ENCODE measurements around the gene YAP1.

Gene YAP1

GRCh38 chr11:102109896-102110760 is at the start of gene YAP1:
TSS of gene YAP1 (plus strand) at chr11:102110447. CDS start at chr11:102110849, 402 bp downstream.
- DNase-seq (ENCODE audit: low read depth), result peak; percentile 98

DNA sequence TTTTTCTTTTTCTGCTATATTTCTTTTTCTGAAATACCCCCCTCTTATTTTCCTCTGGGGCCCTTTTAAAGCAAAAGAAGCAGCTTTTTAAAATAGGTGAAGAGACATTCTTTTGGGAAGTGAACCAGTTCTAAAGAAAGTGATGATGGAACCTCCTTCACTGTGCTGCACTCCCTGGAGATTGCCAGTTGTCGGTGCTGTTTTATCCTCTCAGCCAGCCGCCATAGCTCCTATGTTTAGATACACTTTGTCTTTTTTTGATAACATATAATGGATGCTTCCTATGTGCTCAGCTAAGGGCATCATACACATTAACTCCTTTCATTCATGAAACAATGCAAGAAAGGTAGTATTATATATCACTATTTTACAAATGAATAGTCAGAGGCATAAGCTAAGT is 49.0 kb upstream of the YAP1 start:
- DNase-seq (ENCODE audit: low read depth), result no peak

DNA sequence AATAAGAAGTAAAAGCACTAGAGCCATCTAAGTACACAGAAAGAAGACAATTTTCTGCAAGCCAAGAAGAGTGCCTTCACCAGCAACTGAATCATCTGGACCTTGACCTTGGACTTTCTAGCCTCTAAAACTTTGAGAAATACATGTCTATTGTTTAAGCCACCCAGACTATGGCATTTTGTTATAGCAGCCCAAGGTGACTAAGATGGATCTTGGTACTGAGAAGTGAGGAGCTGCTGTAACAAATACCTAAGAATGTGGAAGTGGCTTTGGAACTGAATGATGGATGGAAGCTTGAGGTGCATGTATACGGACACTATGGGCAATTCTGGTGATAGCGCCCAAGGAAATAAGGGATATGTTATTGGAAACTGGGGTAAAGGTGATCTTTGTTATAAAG is 48.1 kb upstream of the YAP1 start:
- no peak for DNase-seq (ENCODE audit: low read depth)

DNA sequence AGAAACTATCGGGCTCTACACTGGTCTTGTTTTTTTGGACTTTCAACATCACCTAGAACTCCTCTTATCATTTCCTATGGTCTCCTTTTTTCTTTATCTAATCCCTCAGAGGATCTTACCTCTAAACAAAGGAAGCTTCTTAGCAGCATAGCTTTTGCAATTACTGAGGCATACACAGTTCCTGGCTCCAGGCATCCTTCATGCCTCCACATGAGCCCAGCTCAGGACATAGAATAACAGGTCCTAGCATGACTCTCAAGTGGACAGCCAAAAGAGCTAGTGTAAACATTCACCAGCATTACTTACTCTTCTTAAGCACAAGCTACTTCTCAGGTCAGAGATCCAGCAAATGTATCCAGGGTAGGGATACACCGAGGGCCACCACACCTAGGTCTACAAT is 45.9 kb upstream of the YAP1 start:
- no peak for DNase-seq (ENCODE audit: low read depth)

DNA sequence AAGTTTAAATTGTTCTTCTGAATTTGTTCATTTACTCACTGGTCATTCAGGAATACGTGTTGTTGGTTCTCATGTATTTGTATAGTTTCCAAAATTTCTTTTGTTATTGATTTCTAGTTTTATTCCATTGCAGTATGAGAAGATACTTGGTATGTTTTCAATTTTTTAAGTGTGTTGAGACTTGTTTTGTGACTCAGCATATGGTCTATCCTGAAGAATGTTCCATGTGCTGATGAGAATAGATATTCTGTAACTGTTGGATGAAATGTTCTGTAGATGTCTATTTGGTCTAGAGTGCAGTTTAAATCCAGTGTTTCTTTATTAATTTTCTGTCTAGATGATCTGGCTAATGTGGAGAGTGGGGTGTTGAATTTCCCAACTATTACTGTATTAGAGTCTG is 39.5 kb upstream of the YAP1 start:
- DNase-seq (ENCODE audit: low read depth), result no peak

DNA sequence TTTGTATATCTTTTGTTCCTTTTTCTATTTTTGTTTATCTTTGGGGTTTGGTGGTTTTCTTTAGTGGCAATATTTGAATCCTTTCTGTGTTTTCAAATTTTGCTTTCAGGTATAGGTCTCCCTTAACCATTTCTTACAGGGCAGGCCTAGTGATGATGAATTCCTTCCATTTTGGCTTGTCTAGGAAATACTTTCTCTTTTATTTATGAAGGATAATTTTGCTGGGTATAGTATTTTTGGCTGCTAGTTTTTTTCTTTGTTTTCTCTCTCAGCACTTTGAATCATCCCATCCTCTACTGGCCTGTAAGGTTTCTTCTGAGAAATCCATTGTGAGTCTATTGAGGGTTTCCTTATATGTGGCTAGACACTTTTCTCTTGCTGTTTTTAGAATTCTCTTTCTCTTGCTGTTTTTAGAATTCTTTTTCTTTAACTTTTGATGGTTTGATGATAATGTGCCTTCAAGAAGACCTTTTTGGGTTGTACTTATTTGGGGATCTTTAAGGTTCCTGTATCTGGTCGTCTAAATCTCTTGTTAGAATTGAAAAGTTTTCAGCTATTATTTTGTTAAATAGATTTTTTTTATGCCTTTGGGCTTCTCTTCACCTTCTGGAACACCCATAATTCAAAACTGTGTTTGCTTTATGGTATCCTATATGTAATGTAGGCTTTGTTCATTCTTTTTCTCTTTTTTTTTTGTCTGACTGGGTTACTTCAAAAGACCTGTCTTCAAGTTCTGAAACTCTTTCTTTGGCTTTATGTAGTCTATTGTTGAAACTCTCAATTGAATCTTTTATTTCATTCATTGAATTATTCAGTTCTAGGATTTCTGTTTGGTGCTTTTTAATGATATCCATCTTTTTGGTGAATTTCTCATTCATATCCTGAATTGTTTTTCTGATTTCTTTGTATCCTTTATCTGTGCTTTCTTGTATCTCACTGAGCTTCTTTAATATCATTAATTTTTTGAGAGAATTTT is 38.5 kb upstream of the YAP1 start:
- no peak for DNase-seq (ENCODE audit: low read depth)

- no peak for DNase-seq (ENCODE audit: low read depth)
Observed at GRCh38 chr11:102073253-102073652, 37.0 kb upstream of the YAP1 start.

GRCh38 chr11:102079625-102080024 is 30.6 kb upstream of the YAP1 start:
- DNase-seq (ENCODE audit: low read depth), result no peak

DNA sequence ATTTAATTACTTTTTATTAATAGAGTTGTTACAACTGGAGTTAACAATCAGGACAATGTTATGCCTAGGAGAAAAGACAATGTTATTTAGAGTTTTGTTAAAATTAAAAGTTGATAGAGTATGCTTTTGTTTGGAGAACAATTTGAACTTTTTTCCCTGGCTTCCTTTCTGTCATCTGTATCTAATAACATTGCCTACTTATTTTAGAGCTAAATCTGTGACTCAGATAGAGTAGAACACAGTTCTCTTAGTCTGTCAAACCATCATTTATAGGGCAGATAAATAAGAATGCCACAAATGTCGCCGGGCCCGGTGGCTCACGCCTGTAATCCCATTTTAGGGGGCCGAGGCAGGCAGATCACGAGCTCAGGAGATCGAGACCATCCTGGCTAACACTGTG is 28.9 kb upstream of the YAP1 start:
- no peak for DNase-seq (ENCODE audit: low read depth)

GRCh38 chr11:102085864-102086551 is 24.2 kb upstream of the YAP1 start:
- DNase-seq (ENCODE audit: low read depth), result no peak

- no peak for DNase-seq (ENCODE audit: low read depth)
Observed at GRCh38 chr11:102097186-102097585, 13.1 kb upstream of the YAP1 start.

GRCh38 chr11:102099755-102100154 is 10.5 kb upstream of the YAP1 start:
- no peak for DNase-seq (ENCODE audit: low read depth)

GRCh38 chr11:102108734-102109440 is 1.4 kb upstream of the YAP1 start:
- DNase-seq (ENCODE audit: low read depth), result no peak

- DNase-seq (ENCODE audit: low read depth), result no peak
Observed at GRCh38 chr11:102110761-102111010, 439 bp downstream of the YAP1 start.

DNA sequence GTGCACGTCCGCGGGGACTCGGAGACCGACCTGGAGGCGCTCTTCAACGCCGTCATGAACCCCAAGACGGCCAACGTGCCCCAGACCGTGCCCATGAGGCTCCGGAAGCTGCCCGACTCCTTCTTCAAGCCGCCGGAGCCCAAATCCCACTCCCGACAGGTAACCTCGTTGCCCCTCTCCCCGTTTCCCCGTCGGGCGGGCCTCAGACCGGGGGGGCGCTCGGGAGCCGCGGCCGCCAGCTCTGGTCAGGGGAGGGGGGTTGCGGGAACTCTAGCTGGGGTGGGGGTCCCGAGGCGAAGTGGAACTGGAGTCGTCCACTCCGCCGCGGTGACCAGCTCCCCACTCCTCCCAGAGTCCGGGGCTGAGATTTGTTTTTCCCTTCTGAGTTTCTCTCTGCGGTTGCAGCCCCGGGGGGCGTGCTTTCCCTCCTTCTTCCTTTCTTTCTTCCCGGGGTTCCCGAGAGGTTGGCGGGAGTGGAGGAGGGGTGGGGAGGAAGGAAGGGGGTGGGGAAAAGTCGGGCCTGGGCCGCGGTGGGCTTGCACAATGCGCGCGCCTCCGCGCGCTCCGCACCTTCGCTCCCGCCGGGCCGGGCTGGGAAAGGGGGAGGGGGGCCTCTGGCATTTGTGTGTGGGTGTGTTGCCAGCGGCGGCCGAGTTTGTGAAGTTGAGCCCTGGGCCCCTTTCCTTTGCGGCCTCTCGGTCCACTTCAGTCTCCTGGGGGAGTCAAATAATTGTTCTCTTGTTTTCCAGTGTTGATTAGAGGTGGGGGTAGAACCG is 952 bp downstream of the YAP1 start:
- DNase-seq (ENCODE audit: low read depth), result peak; percentile 82

DNA sequence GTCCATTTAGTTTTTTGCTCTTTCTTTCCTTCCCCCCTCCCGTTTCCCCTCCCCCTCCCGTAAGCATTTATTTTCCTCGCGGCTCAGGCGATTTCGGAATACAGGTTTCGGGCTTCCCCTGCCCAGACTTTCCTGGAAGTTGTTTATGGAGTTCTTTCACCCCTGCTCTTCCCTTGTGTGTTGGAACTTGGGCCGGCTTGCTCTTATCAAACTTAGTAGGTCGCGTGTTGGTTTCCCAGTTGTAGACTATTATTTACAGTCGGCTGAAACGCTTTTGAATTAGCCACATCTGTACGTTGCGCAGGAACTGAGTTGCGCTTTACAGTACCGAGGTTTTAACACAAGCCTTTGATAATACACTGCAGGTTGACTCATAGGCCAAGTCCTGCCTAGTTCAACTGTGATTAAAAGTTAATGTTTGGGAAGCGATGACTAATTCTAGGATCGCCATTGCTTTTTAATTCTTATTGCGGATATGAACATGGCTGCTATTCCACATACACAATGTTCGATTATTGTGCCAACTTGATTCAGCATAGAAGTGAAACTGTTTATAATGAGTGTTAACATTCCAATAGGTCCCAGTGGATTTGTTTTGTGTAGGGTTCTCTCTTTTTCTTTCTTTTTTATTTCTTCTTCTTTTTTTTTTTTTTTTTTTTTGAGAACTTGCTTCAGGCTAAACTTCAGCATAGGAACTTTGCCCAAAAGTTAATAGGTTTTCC is 1.7 kb downstream of the YAP1 start:
- DNase-seq (ENCODE audit: low read depth), result peak; percentile 86

DNA sequence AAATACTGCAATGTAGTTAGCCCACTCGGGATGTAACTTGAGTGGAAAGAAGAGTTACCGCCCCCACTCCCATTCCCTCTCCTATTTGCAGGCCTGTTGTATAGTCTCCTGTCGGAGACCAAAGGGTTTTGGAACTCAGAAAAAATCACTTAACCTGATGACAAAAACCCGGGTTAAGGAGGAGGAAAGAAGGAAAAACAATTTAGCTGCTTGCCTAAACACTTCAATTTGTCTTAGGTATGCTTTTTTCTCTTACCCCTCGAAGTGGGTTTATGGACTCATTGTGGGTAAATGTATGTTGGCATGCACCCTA is 2.2 kb downstream of the YAP1 start:
- no peak for DNase-seq (ENCODE audit: low read depth)

DNA sequence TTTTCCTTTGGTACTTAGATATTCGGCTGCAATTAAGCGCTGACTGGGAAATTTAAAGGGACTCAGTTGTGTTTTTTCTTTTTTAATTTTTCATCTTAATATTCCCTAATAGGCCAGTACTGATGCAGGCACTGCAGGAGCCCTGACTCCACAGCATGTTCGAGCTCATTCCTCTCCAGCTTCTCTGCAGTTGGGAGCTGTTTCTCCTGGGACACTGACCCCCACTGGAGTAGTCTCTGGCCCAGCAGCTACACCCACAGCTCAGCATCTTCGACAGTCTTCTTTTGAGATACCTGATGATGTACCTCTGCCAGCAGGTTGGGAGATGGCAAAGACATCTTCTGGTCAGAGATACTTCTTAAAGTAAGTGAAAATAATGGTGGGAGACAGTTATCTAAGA is 3.8 kb downstream of the YAP1 start:
- DNase-seq (ENCODE audit: low read depth), result no peak

DNA sequence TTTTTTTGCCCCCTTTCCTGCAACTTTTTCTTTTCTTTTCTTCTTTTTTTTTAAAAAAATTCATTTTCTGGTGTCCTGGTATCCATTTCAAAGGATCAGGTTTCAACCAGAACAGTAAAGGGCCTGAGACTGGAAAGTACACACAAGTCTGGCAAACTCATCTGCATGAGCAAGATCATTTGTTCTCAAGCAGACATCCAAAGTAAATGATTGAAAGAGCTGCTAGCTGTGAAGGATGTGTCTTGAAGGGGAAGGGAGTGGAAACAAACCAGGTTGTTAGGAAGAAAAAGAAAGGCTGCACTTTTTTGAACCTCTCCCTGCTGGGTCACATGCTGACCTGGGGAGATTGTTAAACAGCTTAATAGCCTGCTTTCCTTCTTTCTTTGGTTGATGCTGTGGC is 5.3 kb downstream of the YAP1 start:
- peak; percentile 73 for DNase-seq (ENCODE audit: low read depth)

GRCh38 chr11:102116453-102117205 is 6.4 kb downstream of the YAP1 start:
- DNase-seq (ENCODE audit: low read depth), result no peak

Measured in fibroblast of gingiva (primary cell).